IMR-90 (cell line): ENCODE results near the gene APCDD1. TPM values are rescaled to one million over a fixed set of nuclear protein-coding genes. Genes with fewer than 3 reads are reported as not detected.

ENCODE experiments used
- ATAC-seq: fragments of 200-7000 bp; cut with Tn5 transposase; 2 replicates; pipeline ENCODE4 v1.9.1; 2020; ENCODE audit warnings: low read depth, mild to moderate bottlenecking, moderate library complexity
- BruUV-seq: library from RNA; stranded (reverse); fragments of 400-500 nt; replicated peaks from 2 replicates; lab custom pipeline; 2021; lab: Mats Ljungman, UMichigan
- CTCF ChIA-PET: fragments of 300-600 bp; formaldehyde crosslinking; extraction: SDS; loops from one replicate; lab custom pipeline; 2021; ENCODE audit warnings: antibody characterized with exemption; lab: Yijun Ruan, JAX
- POLR2A ChIA-PET: fragments of 300-600 bp; sonication (Branson Sonifier 250); formaldehyde crosslinking; loops from one replicate; lab custom pipeline; 2022; ENCODE audit warnings: antibody characterized with exemption; ENCODE audit not compliant: unreplicated experiment; lab: Charles Lee
- DNase-seq: peaks from one replicate; pipeline ENCODE4 v3.0.0; 2013
- H2AFZ ChIP-seq: replicated peaks from 2 replicates; pipeline ENCODE3; 2013; ENCODE audit warnings: low read length, mild to moderate bottlenecking; ENCODE audit not compliant: poor library complexity
- H2AK5ac ChIP-seq: 2 replicates; pipeline ENCODE4 v1.6.1; 2013; ENCODE audit warnings: low read depth, low read length, inconsistent platforms
- H2AK9ac ChIP-seq: replicated peaks from 2 replicates; pipeline ENCODE3; 2013; ENCODE audit warnings: mild to moderate bottlenecking, low read depth, low read length, moderate library complexity; ENCODE audit not compliant: poor library complexity
- H2BK120ac ChIP-seq: 2 replicates; pipeline ENCODE4 v1.6.1; 2013; ENCODE audit warnings: low read depth, low read length, inconsistent platforms
- H2BK15ac ChIP-seq: 3 replicates; pipeline ENCODE4 v1.6.1; 2013; ENCODE audit warnings: low read depth, low read length, inconsistent platforms
- H2BK20ac ChIP-seq: 2 replicates; pipeline ENCODE4 v1.6.1; 2013; ENCODE audit warnings: low read depth, mild to moderate bottlenecking, inconsistent platforms, low read length, moderate library complexity
- H2BK5ac ChIP-seq: 2 replicates; pipeline ENCODE4 v1.6.1; 2013; ENCODE audit warnings: mild to moderate bottlenecking, low read depth, low read length, inconsistent platforms; ENCODE audit not compliant: poor library complexity, severe bottlenecking
- H3K14ac ChIP-seq: replicated peaks from 2 replicates; pipeline ENCODE4 v1.6.1; 2013; ENCODE audit warnings: low read depth, low read length, inconsistent platforms
- H3K18ac ChIP-seq: 2 replicates; pipeline ENCODE4 v1.6.1; 2013; ENCODE audit warnings: low read depth, low read length, control low read depth
- H3K23ac ChIP-seq: 2 replicates; pipeline ENCODE4 v1.6.1; 2013; ENCODE audit warnings: low read depth, low read length, inconsistent platforms
- H3K27ac ChIP-seq: 2 replicates; pipeline ENCODE4 v1.5.1; 2013; ENCODE audit warnings: mild to moderate bottlenecking, control low read depth, low read length; ENCODE audit not compliant: insufficient read depth
- H3K27me3 ChIP-seq: 2 replicates; pipeline ENCODE4 v1.6.1; 2013; ENCODE audit warnings: low read length; ENCODE audit not compliant: control insufficient read depth, insufficient read depth
- H3K36me3 ChIP-seq: 2 replicates; pipeline ENCODE4 v1.6.1; 2013; ENCODE audit warnings: low read length, mixed read lengths; ENCODE audit not compliant: control insufficient read depth, insufficient read depth
- H3K4ac ChIP-seq: 2 replicates; pipeline ENCODE4 v1.6.1; 2013; ENCODE audit warnings: low read depth, low read length, inconsistent platforms
- H3K4me1 ChIP-seq: 2 replicates; pipeline ENCODE4 v1.6.1; 2013; ENCODE audit warnings: low read length, mixed read lengths; ENCODE audit not compliant: control insufficient read depth, insufficient read depth
- H3K4me2 ChIP-seq: 2 replicates; pipeline ENCODE4 v1.6.1; 2013; ENCODE audit warnings: low read depth, mild to moderate bottlenecking, control low read depth, low read length, moderate library complexity
- H3K4me3 ChIP-seq: 2 replicates; pipeline ENCODE4 v1.5.1; 2013; ENCODE audit warnings: low read depth, mild to moderate bottlenecking, control low read depth, low read length, moderate library complexity; ENCODE audit not compliant: insufficient read depth
- H3K56ac ChIP-seq: 2 replicates; pipeline ENCODE4 v1.6.1; 2013; ENCODE audit warnings: low read length, inconsistent platforms; ENCODE audit not compliant: insufficient read depth; ENCODE audit errors: extremely low read depth
- H3K79me1 ChIP-seq, 2 experiments: 2 replicates each; pipeline ENCODE4 v1.6.1; 2013; ENCODE audit warnings: low read length in 2 of 2, inconsistent platforms in 1 of 2, low read depth in 1 of 2
- H3K9ac ChIP-seq: 2 replicates; pipeline ENCODE4 v1.6.1; 2013; ENCODE audit warnings: low read depth, low read length, control low read depth
- H3K9me1 ChIP-seq: 2 replicates; pipeline ENCODE4 v1.6.1; 2013; ENCODE audit warnings: low read length, inconsistent platforms; ENCODE audit not compliant: insufficient read depth
- H3K9me3 ChIP-seq: 2 replicates; pipeline ENCODE4 v1.6.1; 2013; ENCODE audit warnings: low read length; ENCODE audit not compliant: control insufficient read depth, insufficient read depth
- H4K20me1 ChIP-seq: 2 replicates; pipeline ENCODE4 v1.6.1; 2013; ENCODE audit warnings: low read length, inconsistent platforms; ENCODE audit not compliant: insufficient read depth
- H4K5ac ChIP-seq: 2 replicates; pipeline ENCODE4 v1.6.1; 2013; ENCODE audit warnings: mild to moderate bottlenecking, low read depth, low read length, control low read depth
- H4K8ac ChIP-seq, 2 experiments: 2 replicates each; pipeline ENCODE4 v1.6.1; 2013; ENCODE audit warnings: low read depth in 2 of 2, low read length in 2 of 2, control low read depth in 1 of 2, inconsistent platforms in 1 of 2
- H4K91ac ChIP-seq: 2 replicates; pipeline ENCODE4 v1.6.1; 2013; ENCODE audit warnings: low read depth, low read length, inconsistent platforms; ENCODE audit not compliant: insufficient read depth
- BHLHE40 ChIP-seq: fragments of 150-350 bp; IDR thresholded peaks from 2 replicates; pipeline ENCODE4 v1.6.1; 2016; ENCODE audit warnings: mild to moderate bottlenecking, low read depth, low read length
- CEBPB ChIP-seq: IDR thresholded peaks from 2 replicates; pipeline ENCODE4 v1.6.1; 2012; ENCODE audit warnings: low read depth, low read length, improper control_type of control experiment
- CHD1 ChIP-seq: IDR thresholded peaks from 2 replicates; pipeline ENCODE4 v1.6.1; 2012; ENCODE audit warnings: low read depth, low read length, improper control_type of control experiment
- FOS ChIP-seq: fragments of 150-350 bp; IDR thresholded peaks from 2 replicates; pipeline ENCODE4 v1.6.1; 2016; ENCODE audit warnings: low read depth, low read length
- MAFK ChIP-seq: IDR thresholded peaks from 2 replicates; pipeline ENCODE4 v1.6.1; 2012; ENCODE audit warnings: low read depth, low read length, improper control_type of control experiment
- MAZ ChIP-seq: IDR thresholded peaks from 2 replicates; pipeline ENCODE4 v1.6.1; 2012; ENCODE audit warnings: low read depth, mild to moderate bottlenecking, low read length, improper control_type of control experiment, moderate library complexity, borderline replicate concordance
- MXI1 ChIP-seq: IDR thresholded peaks from 2 replicates; pipeline ENCODE4 v1.6.1; 2012; ENCODE audit warnings: low read depth, mild to moderate bottlenecking, low read length, moderate library complexity, borderline replicate concordance
- NFE2L2 ChIP-seq: fragments of 150-350 bp; IDR thresholded peaks from 2 replicates; pipeline ENCODE4 v1.6.1; 2016; ENCODE audit warnings: low read depth, mild to moderate bottlenecking, low read length
- POLR2A ChIP-seq: IDR thresholded peaks from 2 replicates; pipeline ENCODE4 v1.6.1; 2012; ENCODE audit warnings: mild to moderate bottlenecking, low read depth, low read length
- RAD21 ChIP-seq: IDR thresholded peaks from 2 replicates; pipeline ENCODE4 v1.6.1; 2012; ENCODE audit warnings: low read length, improper control_type of control experiment
- RCOR1 ChIP-seq: IDR thresholded peaks from 2 replicates; pipeline ENCODE4 v1.6.1; 2012; ENCODE audit warnings: mild to moderate bottlenecking, low read length, improper control_type of control experiment; ENCODE audit not compliant: insufficient replicate concordance
- RFX5 ChIP-seq: IDR thresholded peaks from 2 replicates; pipeline ENCODE4 v1.8.0; 2012; ENCODE audit warnings: low read depth, mild to moderate bottlenecking, low read length, moderate library complexity
- SMC3 ChIP-seq: fragments of 150-350 bp; IDR thresholded peaks from 2 replicates; pipeline ENCODE4 v1.6.1; 2016; ENCODE audit warnings: low read depth, mild to moderate bottlenecking, antibody characterized with exemption, low read length, moderate library complexity
- WGBS, 2 experiments: methylation state at CpG; one replicate each; pipeline versions ENCODE4 v1.1.5 to v1.1.7; 2013; ENCODE audit warnings: missing lambda C conversion rate in 2 of 2; ENCODE audit not compliant: insufficient read length in 1 of 2; ENCODE audit errors: extremely low coverage in 2 of 2; 5-methylcytosine and 5-hydroxymethylcytosine counted together
- dilution Hi-C: fragments of 300-500 bp; cut with HindIII; formaldehyde crosslinking; loops from one replicate; pipeline ENCODE4 v1.14.3; 2018; ENCODE audit warnings: low sequenced_read_pairs; ENCODE audit not compliant: unreplicated experiment
- in situ Hi-C: fragments of 300-500 bp; cut with MboI; formaldehyde crosslinking; loops from 3 replicates; pipeline ENCODE4 v1.14.3; 2019; ENCODE audit warnings: low sequenced_read_pairs, inconsistent platforms, mixed read lengths
- intact Hi-C: fragments of 100-400 bp; cut with micrococcal nuclease; formaldehyde crosslinking; loops from 2 replicates; pipeline ENCODE4 v1.10.0; 2022
- polyA plus RNA-seq, 3 experiments: library from polyadenylated mRNA; depleted of rRNA; stranded (reverse); fragments of >200 nt; gene quantifications; 2 replicates each; pipeline ENCODE4 v1.2.3, GENCODE V29; 2012; ENCODE audit warnings: low replicate concordance in 1 of 3
- total RNA-seq: library from RNA; depleted of rRNA; stranded (reverse); fragments of >200 nt; gene quantifications from 2 replicates; pipeline ENCODE4 v1.2.3, GENCODE V29; 2012
- TF ChIP-seq, protein P1 (sequence below): fragments of 150-350 bp; IDR thresholded peaks from 2 replicates; pipeline ENCODE4 v1.6.1; 2017; ENCODE audit warnings: mild to moderate bottlenecking, antibody characterized with exemption, low read length, low read depth
- TF ChIP-seq, protein P2 (sequence below): fragments of 150-350 bp; IDR thresholded peaks from 2 replicates; pipeline ENCODE4 v1.6.1; 2016; ENCODE audit warnings: low read depth, mild to moderate bottlenecking, low read length, moderate library complexity, borderline replicate concordance
- TF ChIP-seq, protein P3 (sequence below): conservative IDR thresholded peaks from 2 replicates; pipeline ENCODE4 v1.5.1; 2012; ENCODE audit warnings: mild to moderate bottlenecking, low read depth, low read length, improper control_type of control experiment

APCDD1 gene
- total and polyA plus RNA-seq, 2 of the 4 experiments (the other 2 are of a cell fraction): 1.1 to 2.2 TPM

DNA sequence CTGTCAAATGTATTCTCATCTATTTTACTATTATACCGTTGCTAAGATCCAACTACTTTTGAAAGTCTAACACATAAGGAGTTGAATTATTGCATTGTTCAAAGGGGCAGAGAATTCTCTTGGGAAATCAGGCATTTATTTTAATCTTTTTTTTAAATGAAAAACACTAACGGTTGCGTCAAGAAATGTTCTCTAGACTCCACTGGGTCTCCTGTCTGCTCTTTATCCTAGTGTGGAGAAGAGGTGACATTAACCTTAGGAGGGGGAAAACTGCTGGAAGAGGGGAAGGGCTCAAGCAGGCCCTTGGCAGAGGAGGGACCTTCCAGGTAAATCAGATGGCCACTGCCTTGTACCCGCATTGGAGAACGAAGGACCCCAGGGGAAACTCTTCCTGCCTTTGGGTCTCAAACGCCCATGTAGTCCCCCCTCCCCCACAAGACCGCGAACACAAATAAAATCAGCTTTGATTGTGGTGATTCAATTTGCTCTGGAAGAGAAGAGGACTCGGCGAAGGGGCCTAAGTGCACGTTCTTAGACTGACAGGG lies 1.1 kb upstream of the APCDD1 start:
- ChIA-PET CTCF (no interaction called here), POLR2A (no interaction called here)
- H3K23ac ChIP-seq: no peak overlapping the region
- H2BK120ac ChIP-seq: no peak overlapping the region
- no peak overlapping the region for H2AK5ac ChIP-seq
- no peak overlapping the region for H3K56ac ChIP-seq
- H3K36me3 ChIP-seq: no peaks in the 10 kb centered on the region
- no peak overlapping the region for H4K8ac ChIP-seq
- no peak overlapping the region for H3K14ac ChIP-seq
- H3K18ac ChIP-seq: no peak overlapping the region
- in situ Hi-C loops (no loop called here), intact Hi-C loops (loop anchor here (10.0 kb wide), 1 partner anchor 479 kb away; no protein-coding TSS in a partner anchor), dilution Hi-C loops (no loop called here)
- H4K91ac ChIP-seq: no peak overlapping the region
- H3K4me1 ChIP-seq: no peaks in the 10 kb centered on the region; the same call in 1 of the 2 replicates
- H3K4me3 ChIP-seq: no peak overlapping the region
- no peak overlapping the region for H3K9ac ChIP-seq
- no peaks in the 10 kb centered on the region for H3K9me3 ChIP-seq
- no peak for DNase-seq
- peaks cover 0 to 6% of the 10 kb centered on the region in 2 experiments; a peak in 1 of 4 replicates for H3K79me1 ChIP-seq
- no CpG with 5 or more reads among the region's 11 CpGs for WGBS, 2 experiments
- peak overlapping the region; percentile 65 for H2AFZ ChIP-seq
- ATAC-seq: no peak
- no peak overlapping the region for H2AK9ac ChIP-seq
- H3K4ac ChIP-seq: no peak overlapping the region
- H3K27me3 ChIP-seq: peaks cover 39% of the 10 kb centered on the region
- H2BK20ac ChIP-seq: no peak overlapping the region
- no peak overlapping the region for H2BK5ac ChIP-seq
- TF ChIP-seq MAFK: no peak
- no peak for TF ChIP-seq CHD1
- no peak for TF ChIP-seq BHLHE40
- no peak for TF ChIP-seq MAZ
- TF ChIP-seq RFX5: no peak
- TF ChIP-seq RAD21: no peak
- TF ChIP-seq, protein P1, sequence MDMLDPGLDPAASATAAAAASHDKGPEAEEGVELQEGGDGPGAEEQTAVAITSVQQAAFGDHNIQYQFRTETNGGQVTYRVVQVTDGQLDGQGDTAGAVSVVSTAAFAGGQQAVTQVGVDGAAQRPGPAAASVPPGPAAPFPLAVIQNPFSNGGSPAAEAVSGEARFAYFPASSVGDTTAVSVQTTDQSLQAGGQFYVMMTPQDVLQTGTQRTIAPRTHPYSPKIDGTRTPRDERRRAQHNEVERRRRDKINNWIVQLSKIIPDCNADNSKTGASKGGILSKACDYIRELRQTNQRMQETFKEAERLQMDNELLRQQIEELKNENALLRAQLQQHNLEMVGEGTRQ: no peak
- TF ChIP-seq CEBPB: no peak
- TF ChIP-seq, protein P2, sequence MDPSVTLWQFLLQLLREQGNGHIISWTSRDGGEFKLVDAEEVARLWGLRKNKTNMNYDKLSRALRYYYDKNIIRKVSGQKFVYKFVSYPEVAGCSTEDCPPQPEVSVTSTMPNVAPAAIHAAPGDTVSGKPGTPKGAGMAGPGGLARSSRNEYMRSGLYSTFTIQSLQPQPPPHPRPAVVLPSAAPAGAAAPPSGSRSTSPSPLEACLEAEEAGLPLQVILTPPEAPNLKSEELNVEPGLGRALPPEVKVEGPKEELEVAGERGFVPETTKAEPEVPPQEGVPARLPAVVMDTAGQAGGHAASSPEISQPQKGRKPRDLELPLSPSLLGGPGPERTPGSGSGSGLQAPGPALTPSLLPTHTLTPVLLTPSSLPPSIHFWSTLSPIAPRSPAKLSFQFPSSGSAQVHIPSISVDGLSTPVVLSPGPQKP: no peak
- TF ChIP-seq RCOR1: no peak
- no peak for TF ChIP-seq FOS
- no peak for TF ChIP-seq MXI1
- TF ChIP-seq POLR2A: no peak
- TF ChIP-seq SMC3: no peak
- TF ChIP-seq, protein P3, sequence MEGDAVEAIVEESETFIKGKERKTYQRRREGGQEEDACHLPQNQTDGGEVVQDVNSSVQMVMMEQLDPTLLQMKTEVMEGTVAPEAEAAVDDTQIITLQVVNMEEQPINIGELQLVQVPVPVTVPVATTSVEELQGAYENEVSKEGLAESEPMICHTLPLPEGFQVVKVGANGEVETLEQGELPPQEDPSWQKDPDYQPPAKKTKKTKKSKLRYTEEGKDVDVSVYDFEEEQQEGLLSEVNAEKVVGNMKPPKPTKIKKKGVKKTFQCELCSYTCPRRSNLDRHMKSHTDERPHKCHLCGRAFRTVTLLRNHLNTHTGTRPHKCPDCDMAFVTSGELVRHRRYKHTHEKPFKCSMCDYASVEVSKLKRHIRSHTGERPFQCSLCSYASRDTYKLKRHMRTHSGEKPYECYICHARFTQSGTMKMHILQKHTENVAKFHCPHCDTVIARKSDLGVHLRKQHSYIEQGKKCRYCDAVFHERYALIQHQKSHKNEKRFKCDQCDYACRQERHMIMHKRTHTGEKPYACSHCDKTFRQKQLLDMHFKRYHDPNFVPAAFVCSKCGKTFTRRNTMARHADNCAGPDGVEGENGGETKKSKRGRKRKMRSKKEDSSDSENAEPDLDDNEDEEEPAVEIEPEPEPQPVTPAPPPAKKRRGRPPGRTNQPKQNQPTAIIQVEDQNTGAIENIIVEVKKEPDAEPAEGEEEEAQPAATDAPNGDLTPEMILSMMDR: no peak
- TF ChIP-seq NFE2L2: no peak
- 0 out of 2 replicates have a peak, but pooled peaks cover 4% of the 10 kb centered on the region for H3K9me1 ChIP-seq
- H3K4me2 ChIP-seq: no peak overlapping the region
- H4K20me1 ChIP-seq: no peaks in the 10 kb centered on the region
- H2BK15ac ChIP-seq: no peak overlapping the region
- no peak overlapping the region for H3K27ac ChIP-seq
- no TSS peak for BruUV-seq
- H4K5ac ChIP-seq: no peak overlapping the region
